B cell (primary cell): Measurements from ENCODE around the gene CCL17. TPM values are rescaled to one million over a fixed set of nuclear protein-coding genes. Genes with fewer than 3 reads are reported as not detected.

Source experiments
- ATAC-seq: fragments of 200-7000 bp; cut with Tn5 transposase; one replicate; pipeline ENCODE4 v1.10.0; 2021; ENCODE audit warnings: low read depth, mild to moderate bottlenecking, moderate number of reproducible peaks, moderate library complexity
- CTCF ChIA-PET: fragments of 350-600 bp; sonication (Branson Sonifier 250); formaldehyde crosslinking; loops from one replicate; lab custom pipeline; 2021; ENCODE audit warnings: antibody characterized with exemption, inconsistent platforms; lab: Charles Lee
- POLR2A ChIA-PET: fragments of 350-600 bp; sonication (Branson Sonifier 250); formaldehyde crosslinking; loops from one replicate; lab custom pipeline; 2021; ENCODE audit warnings: antibody characterized with exemption; lab: Charles Lee
- DNase-seq: peaks from one replicate; pipeline ENCODE4 v3.0.0; 2013
- H2AFZ ChIP-seq: 2 replicates; pipeline ENCODE4 v1.6.1; 2012; ENCODE audit warnings: mild to moderate bottlenecking, low read depth, low read length; ENCODE audit not compliant: insufficient read depth, poor library complexity, severe bottlenecking
- H3K27ac ChIP-seq, 2 donors: 1 replicate in 1 of 2; 2 replicates in 1 of 2; pipeline ENCODE4 v1.5.1; 2012 to 2013; ENCODE audit warnings: low read length in 2 of 2, mild to moderate bottlenecking in 2 of 2, moderate library complexity in 1 of 2
- H3K27me3 ChIP-seq, 4 experiments: fragments of 200-600 bp in 1 of 4; sonication (generic) in 1 of 4; replicated peaks in 1 of 4; 1 replicate in 2 of 4; 2 replicates in 2 of 4; pipeline versions ENCODE4 v1.6.1 to v1.7.0; 2013 to 2016; ENCODE audit warnings: low read length in 3 of 4, mild to moderate bottlenecking in 2 of 4, mixed read lengths in 1 of 4, moderate library complexity in 1 of 4; ENCODE audit not compliant: insufficient read depth in 4 of 4, control insufficient read depth in 3 of 4; ENCODE audit errors: control extremely low read depth in 1 of 4
- H3K36me3 ChIP-seq, 2 experiments: replicated peaks in 1 of 2; 1 replicate in 1 of 2; 2 replicates in 1 of 2; pipeline versions ENCODE4 v1.6.1 to v1.7.1; 2013; ENCODE audit warnings: low read length in 1 of 2; ENCODE audit not compliant: insufficient read depth in 2 of 2, control insufficient read depth in 1 of 2; ENCODE audit errors: control extremely low read depth in 1 of 2, extremely low read depth in 1 of 2
- H3K4me1 ChIP-seq, 2 donors: fragments of 200-600 bp in 1 of 2; sonication (generic) in 1 of 2; 1 replicate in 1 of 2; 2 replicates in 1 of 2; pipeline versions ENCODE4 v1.5.1 to v1.6.1; 2013 to 2017; ENCODE audit warnings: low read length in 2 of 2; ENCODE audit not compliant: control insufficient read depth in 2 of 2, insufficient read depth in 2 of 2
- H3K4me2 ChIP-seq: replicated peaks from 2 replicates; pipeline ENCODE3; 2012; ENCODE audit warnings: mild to moderate bottlenecking, low read depth, low read length; ENCODE audit not compliant: poor library complexity, severe bottlenecking
- H3K4me3 ChIP-seq, 5 experiments: fragments of 200-600 bp in 1 of 5; sonication (generic) in 1 of 5; 1 replicate in 3 of 5; 2 replicates in 2 of 5; pipeline versions ENCODE4 v1.5.1 to v1.7.0; 2011 to 2016; ENCODE audit warnings: low read length in 4 of 5, mild to moderate bottlenecking in 4 of 5, low read depth in 2 of 5, control low read depth in 1 of 5, moderate library complexity in 1 of 5; ENCODE audit not compliant: insufficient read depth in 1 of 5; ENCODE audit errors: control extremely low read depth in 1 of 5, extremely low read depth in 1 of 5
- H3K79me2 ChIP-seq: fragments of 200-600 bp; sonication (generic); one replicate; pipeline ENCODE4 v1.6.0; 2016; ENCODE audit warnings: low read length; ENCODE audit not compliant: control insufficient read depth, insufficient read depth
- H3K9ac ChIP-seq: fragments of 200-600 bp; sonication (generic); 2 replicates; pipeline ENCODE4 v1.6.1; 2017; ENCODE audit warnings: mild to moderate bottlenecking, low read length, moderate library complexity
- H3K9me3 ChIP-seq, 3 donors: one replicate each; pipeline versions ENCODE4 v1.6.1 to v1.7.1; 2013; ENCODE audit warnings: low read length in 2 of 3; ENCODE audit not compliant: control insufficient read depth in 2 of 3, insufficient read depth in 1 of 3; ENCODE audit errors: control extremely low read depth in 1 of 3
- H4K20me1 ChIP-seq: 2 replicates; pipeline ENCODE4 v1.6.0; 2012; ENCODE audit warnings: mild to moderate bottlenecking, low read length; ENCODE audit not compliant: insufficient read depth, control insufficient read depth, poor library complexity, severe bottlenecking
- H3K27ac Mint-ChIP-seq: one replicate; pipeline ENCODE4 v1.8.0; 2021; ENCODE audit warnings: mixed read lengths
- H3K27me3 Mint-ChIP-seq: one replicate; pipeline ENCODE4 v1.8.0; 2021; ENCODE audit warnings: mixed read lengths
- H3K4me1 Mint-ChIP-seq: one replicate; pipeline ENCODE4 v1.8.0; 2021; ENCODE audit warnings: mixed read lengths
- H3K4me3 Mint-ChIP-seq: one replicate; pipeline ENCODE4 v1.8.0; 2021; ENCODE audit warnings: mixed read lengths
- H3K9me3 Mint-ChIP-seq: one replicate; pipeline ENCODE4 v1.8.0; 2022; ENCODE audit warnings: mixed read lengths; ENCODE audit not compliant: insufficient read depth
- CTCF ChIP-seq: fragments of 200-600 bp; IDR thresholded peaks from one replicate; pipeline ENCODE4 v1.8.0; 2022; ENCODE audit warnings: antibody characterized with exemption, mild to moderate bottlenecking
- EZH2 ChIP-seq: IDR thresholded peaks from 2 replicates; pipeline ENCODE4 v1.6.1; 2012; ENCODE audit warnings: borderline replicate concordance, low read depth, mild to moderate bottlenecking, moderate library complexity, low read length; ENCODE audit not compliant: insufficient read depth, poor library complexity, severe bottlenecking
- WGBS: methylation state at CpG from one replicate; pipeline ENCODE4 v1.1.5; 2013; ENCODE audit warnings: missing lambda C conversion rate; ENCODE audit not compliant: insufficient coverage; 5-methylcytosine and 5-hydroxymethylcytosine counted together
- intact Hi-C: fragments of 100-400 bp; cut with micrococcal nuclease; formaldehyde crosslinking; loops from one replicate; pipeline ENCODE4 v1.10.0; 2022
- polyA plus RNA-seq: library from polyadenylated mRNA; depleted of rRNA; stranded (reverse); fragments of >200 nt; gene quantifications from 2 replicates; pipeline ENCODE4 v1.2.3, GENCODE V29; 2012
- total RNA-seq, 2 donors: library from RNA; stranded (reverse); fragments of 120-200 nt in 1 of 2; gene quantifications; 1 replicate in 1 of 2; 2 replicates in 1 of 2; pipeline versions ENCODE4 v1.2.3 to v1.2.4, GENCODE V29; 2013 to 2022

CCL17 gene
- total and polyA plus RNA-seq, 2 donors (not counting 1 experiment from before 2014, with no cell fraction given) = not detected

- Histone ChIP-seq H3K4me1 (no peaks in the 10 kb centered on the region), H3K4me2 (no peak overlapping the region), H2AFZ (no peak overlapping the region), H3K36me3 (no peaks in the 10 kb centered on the region), H3K9ac (no peak overlapping the region), H3K27me3 (peaks cover 0 to 8% (median 1%) of the 10 kb centered on the region in 4 experiments), H3K4me3 (no peak overlapping the region), H3K27ac (no peak overlapping the region), H3K79me2 (no peaks in the 10 kb centered on the region), H4K20me1 (no peaks in the 10 kb centered on the region), H3K9me3 (peaks cover 0 to 3% (median 0%) of the 10 kb centered on the region in 3 donors)
- Mint-ChIP-seq H3K4me3 (no peak overlapping the region), H3K4me1 (peaks cover 4% of the 10 kb centered on the region), H3K27ac (no peak overlapping the region), H3K27me3 (peaks cover 8% of the 10 kb centered on the region), H3K9me3 (no peaks in the 10 kb centered on the region)
- WGBS = 92% methylated on average over 14 of the region's 15 CpGs
- ATAC-seq = no peak
- TF ChIP-seq EZH2 = no peak
- no peak for TF ChIP-seq CTCF
- CTCF ChIA-PET = no interaction called here
- POLR2A ChIA-PET = no interaction called here
- intact Hi-C loops = no loop called here
- DNase-seq = no peak
Observed at GRCh38 chr16:57371494-57372371, 32.8 kb upstream of the CCL17 start.

GRCh38 chr16:57372372-57373116 is 32.0 kb upstream of the CCL17 start, which contains the start of gene CX3CL1:
TSS of gene CX3CL1 (plus strand) at chr16:57372490. CDS start at chr16:57372569, 79 bp downstream.
- POLR2A ChIA-PET = no interaction called here
- Histone ChIP-seq H3K9ac (no peak within 1 kb of the TSS), H3K4me2 (no peak within 1 kb of the TSS)

More at GRCh38 chr16:57372372-57373116, 32.0 kb upstream of the CCL17 start, which contains the start of gene CX3CL1:
- no peak within 1 kb of the TSS for H2AFZ ChIP-seq
- intact Hi-C loops = no loop called here
- H3K36me3 ChIP-seq = no peaks in the 10 kb centered on the region
- Mint-ChIP-seq H3K9me3 (no peaks in the 10 kb centered on the region), H3K27me3 (peaks cover 3% of the 10 kb centered on the region), H3K4me3 (no peak within 1 kb of the TSS), H3K27ac (no peak within 1 kb of the TSS), H3K4me1 (peaks cover 9% of the 10 kb centered on the region)
- H3K4me1 ChIP-seq = peaks cover 4 to 6% of the 10 kb centered on the region in 2 donors
- peaks cover 0 to 7% (median 1%) of the 10 kb centered on the region in 4 experiments for H3K27me3 ChIP-seq
- no peak within 1 kb of the TSS for H3K27ac ChIP-seq
- DNase-seq (no peak), ATAC-seq (no peak)
- no peaks in the 10 kb centered on the region for H3K9me3 ChIP-seq
- H3K4me3 ChIP-seq = no peak within 1 kb of the TSS
- no peaks in the 10 kb centered on the region for H4K20me1 ChIP-seq
- CTCF ChIA-PET = no interaction called here
- 78% methylated on average over 20 of the region's 23 CpGs for WGBS
- no peak for TF ChIP-seq EZH2
- TF ChIP-seq CTCF = no peak
- H3K79me2 ChIP-seq = no peaks in the 10 kb centered on the region
